DND-41 (cell line): ENCODE data around the gene ATF6.
"Not testable (repeated sequence)": the region's sequence is repeated elsewhere in the genome, so short reads cannot be mapped to it uniquely, and the experiment has no call there.

Source experiments
- ATAC-seq: fragments of 200-7000 bp; cut with Tn5 transposase; 3 replicates; pipeline ENCODE4 v1.9.1; 2021; ENCODE audit warnings: low read depth; ENCODE audit not compliant: insufficient read depth
- DNase-seq: peaks from one replicate; pipeline ENCODE4 v3.0.0-alpha.2; 2020
- H2AFZ ChIP-seq: 2 replicates; pipeline ENCODE4 v1.6.0; 2012; ENCODE audit warnings: low read depth, low read length
- H3K27ac ChIP-seq: 2 replicates; pipeline ENCODE4 v1.5.1; 2012; ENCODE audit warnings: low read length, inconsistent platforms
- H3K27me3 ChIP-seq: fragments of 200-600 bp; sonication (generic); 2 replicates; pipeline ENCODE4 v1.6.0; 2012; ENCODE audit warnings: low read length, mild to moderate bottlenecking, inconsistent platforms; ENCODE audit not compliant: insufficient read depth, poor library complexity
- H3K36me3 ChIP-seq: 2 replicates; pipeline ENCODE4 v1.5.1; 2012; ENCODE audit warnings: low read length, inconsistent platforms; ENCODE audit not compliant: insufficient read depth
- H3K4me1 ChIP-seq: 2 replicates; pipeline ENCODE4 v1.5.1; 2012; ENCODE audit warnings: mild to moderate bottlenecking, low read length; ENCODE audit not compliant: insufficient read depth
- H3K4me2 ChIP-seq: 2 replicates; pipeline ENCODE4 v1.6.0; 2012; ENCODE audit warnings: mild to moderate bottlenecking, moderate library complexity, low read length, inconsistent platforms; ENCODE audit not compliant: insufficient read depth
- H3K4me3 ChIP-seq, 2 experiments: fragments of 200-600 bp in 1 of 2; shearing (Covaris generic) in 1 of 2; 2 replicates each; pipeline ENCODE4 v1.5.1; 2012 to 2016; ENCODE audit warnings: inconsistent platforms in 2 of 2, low read length in 2 of 2, mild to moderate bottlenecking in 2 of 2, low read depth in 1 of 2, moderate library complexity in 1 of 2
- H3K79me2 ChIP-seq: 2 replicates; pipeline ENCODE4 v1.6.0; 2012; ENCODE audit warnings: low read length, inconsistent platforms; ENCODE audit not compliant: insufficient read depth
- H3K9ac ChIP-seq: 2 replicates; pipeline ENCODE4 v1.6.0; 2012; ENCODE audit warnings: low read depth, mild to moderate bottlenecking, inconsistent platforms, low read length, moderate library complexity
- H3K9me3 ChIP-seq: 2 replicates; pipeline ENCODE4 v1.5.1; 2012; ENCODE audit warnings: low read length, moderate library complexity, mild to moderate bottlenecking, inconsistent platforms; ENCODE audit not compliant: insufficient read depth, severe bottlenecking
- H4K20me1 ChIP-seq: 2 replicates; pipeline ENCODE4 v1.6.0; 2012; ENCODE audit warnings: low read length; ENCODE audit not compliant: insufficient read depth
- CTCF ChIP-seq: IDR thresholded peaks from 2 replicates; pipeline ENCODE4 v1.5.1; 2012; ENCODE audit warnings: borderline replicate concordance, low read length, moderate library complexity, mild to moderate bottlenecking; ENCODE audit not compliant: poor library complexity, severe bottlenecking; ENCODE audit errors: extremely low read depth
- EZH2 ChIP-seq: IDR thresholded peaks from 3 replicates; pipeline ENCODE4 v1.6.1; 2012; ENCODE audit warnings: borderline replicate concordance, low read depth, mild to moderate bottlenecking, moderate library complexity, low read length, inconsistent platforms; ENCODE audit not compliant: severe bottlenecking

The ATF6 gene

GRCh38 chr1:161722406-161722805 is 43.7 kb upstream of the ATF6 start:
- no peak for TF ChIP-seq CTCF
- no peak for TF ChIP-seq EZH2
- Histone ChIP-seq H3K9me3 (no peaks in the 10 kb centered on the region), H2AFZ (no peak overlapping the region), H4K20me1 (no peaks in the 10 kb centered on the region), H3K79me2 (no peaks in the 10 kb centered on the region), H3K36me3 (no peaks in the 10 kb centered on the region), H3K27ac (no peak overlapping the region), H3K9ac (no peak overlapping the region), H3K4me2 (no peak overlapping the region), H3K27me3 (peaks cover 49% of the 10 kb centered on the region), H3K4me1 (peaks cover 16% of the 10 kb centered on the region), H3K4me3 (no peak overlapping the region)
- DNase-seq: no peak
- ATAC-seq: no peak

- H3K9ac ChIP-seq: no peak overlapping the region
- no peaks in the 10 kb centered on the region for H3K36me3 ChIP-seq
- no peak for DNase-seq
- H3K27ac ChIP-seq: no peak overlapping the region
- H3K4me1 ChIP-seq: peaks cover 28% of the 10 kb centered on the region
- H3K27me3 ChIP-seq: peaks cover 46% of the 10 kb centered on the region
- H3K4me2 ChIP-seq: no peak overlapping the region
- H3K79me2 ChIP-seq: no peaks in the 10 kb centered on the region
- ATAC-seq: no peak
- TF ChIP-seq CTCF: no peak
- TF ChIP-seq EZH2: no peak
- no peak overlapping the region for H3K4me3 ChIP-seq
- H4K20me1 ChIP-seq: no peaks in the 10 kb centered on the region
- no peak overlapping the region for H2AFZ ChIP-seq
- no peaks in the 10 kb centered on the region for H3K9me3 ChIP-seq
Measured at GRCh38 chr1:161723459-161724141, 42.5 kb upstream of the ATF6 start.

GRCh38 chr1:161725258-161725907 is 40.7 kb upstream of the ATF6 start:
- not testable (repeated sequence) for H4K20me1 ChIP-seq, H3K9me3 ChIP-seq, H2AFZ ChIP-seq, ATAC-seq, H3K27ac ChIP-seq, H3K79me2 ChIP-seq, DNase-seq, H3K36me3 ChIP-seq
- peaks cover 55% of the 10 kb centered on the region for H3K27me3 ChIP-seq
- peaks cover 31% of the 10 kb centered on the region for H3K4me1 ChIP-seq
- peak overlapping the region; percentile 69; the same call in 1 of the 2 replicates for H3K9ac ChIP-seq
- H3K4me3 ChIP-seq: peak overlapping the region in 1 of 2 experiments; percentile 89; a peak in 2 of 4 replicates
- peak overlapping the region; percentile 99 for H3K4me2 ChIP-seq

- Histone ChIP-seq H3K9ac (peak overlapping the region; percentile 69), H3K79me2 (no peaks in the 10 kb centered on the region), H3K36me3 (no peaks in the 10 kb centered on the region), H3K4me1 (peaks cover 31% of the 10 kb centered on the region), H3K9me3 (no peaks in the 10 kb centered on the region), H3K4me3 (peak overlapping the region; percentile 51 to 89; a peak in 3 of 4 replicates), H4K20me1 (no peaks in the 10 kb centered on the region), H3K27ac (peak overlapping the region; percentile 66; the same call in 1 of the 2 replicates), H2AFZ (peak overlapping the region; percentile 84), H3K4me2 (peak overlapping the region; percentile 99), H3K27me3 (peaks cover 55% of the 10 kb centered on the region)
- ATAC-seq (peak; percentile 16; the same call in 2 of the 3 replicates), DNase-seq (peak; percentile 8)
- TF ChIP-seq EZH2: peak; percentile 69
- TF ChIP-seq CTCF: no peak
Measured at GRCh38 chr1:161725908-161726472, 40.1 kb upstream of the ATF6 start.
